Measurements from ENCODE around the gene VASN. TPM values are rescaled to one million over a fixed set of nuclear protein-coding genes. Genes with fewer than 3 reads are reported as not detected.

The VASN gene
- total RNA-seq, 1 donor from 2014 or later = 13.0 TPM

DNA sequence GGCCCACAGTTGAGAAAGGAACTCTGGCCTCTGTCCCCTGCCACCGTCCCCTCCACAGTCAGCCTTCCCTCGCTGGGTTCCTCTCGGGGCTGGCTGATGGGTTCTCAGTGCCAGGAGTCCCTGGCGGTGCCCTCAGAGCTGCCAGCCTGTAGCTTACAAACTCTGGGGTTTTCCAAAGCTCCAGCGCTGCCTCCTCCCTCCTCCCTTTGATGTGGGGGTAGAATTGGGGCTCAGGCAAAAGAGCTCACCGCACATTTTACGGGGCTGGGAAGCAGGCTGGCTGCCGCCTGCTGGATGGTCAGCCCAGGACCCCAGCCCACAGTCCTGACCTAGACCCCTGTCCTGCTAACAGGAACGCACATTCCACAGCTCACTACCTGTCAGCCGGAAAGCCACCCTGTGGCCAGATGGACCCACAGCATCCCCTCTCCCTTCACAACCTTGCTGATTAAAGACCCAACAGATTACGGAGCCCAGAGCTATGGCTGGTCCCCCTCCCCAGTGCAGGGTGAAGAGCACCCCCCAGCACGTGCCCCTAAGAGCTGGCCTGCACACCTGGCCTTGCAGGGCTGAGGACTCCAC lies 6.0 kb downstream of the VASN start:
- H3K9me3 ChIP-seq (ENCODE audit: control insufficient read depth in 3 of 3, low read length in 3 of 3) = no peaks in the 10 kb centered on the region
- peaks cover 0 to 9% (median 0%) of the 10 kb centered on the region in 3 donors for H3K36me3 ChIP-seq (ENCODE audit: control insufficient read depth in 3 of 3, insufficient read depth in 3 of 3, low read length in 3 of 3)
- peak overlapping the region; percentile 8 to 62 (median 20) for H3K9ac ChIP-seq (ENCODE audit: low read depth in 1 of 3, low read length in 3 of 3)
- H3K27me3 ChIP-seq (ENCODE audit: control insufficient read depth in 3 of 3, insufficient read depth in 3 of 3, low read length in 3 of 3) = no peaks in the 10 kb centered on the region
- H3K27ac ChIP-seq (ENCODE audit: low read depth, low read length) = peak overlapping the region; percentile 36
- no peak overlapping the region for H3K4me3 ChIP-seq (ENCODE audit: low read length in 3 of 3)
- peaks cover 49 to 69% (median 62%) of the 10 kb centered on the region in 3 donors for H3K4me1 ChIP-seq (ENCODE audit: control insufficient read depth in 3 of 3, insufficient read depth in 3 of 3, low read length in 3 of 3)

DNA sequence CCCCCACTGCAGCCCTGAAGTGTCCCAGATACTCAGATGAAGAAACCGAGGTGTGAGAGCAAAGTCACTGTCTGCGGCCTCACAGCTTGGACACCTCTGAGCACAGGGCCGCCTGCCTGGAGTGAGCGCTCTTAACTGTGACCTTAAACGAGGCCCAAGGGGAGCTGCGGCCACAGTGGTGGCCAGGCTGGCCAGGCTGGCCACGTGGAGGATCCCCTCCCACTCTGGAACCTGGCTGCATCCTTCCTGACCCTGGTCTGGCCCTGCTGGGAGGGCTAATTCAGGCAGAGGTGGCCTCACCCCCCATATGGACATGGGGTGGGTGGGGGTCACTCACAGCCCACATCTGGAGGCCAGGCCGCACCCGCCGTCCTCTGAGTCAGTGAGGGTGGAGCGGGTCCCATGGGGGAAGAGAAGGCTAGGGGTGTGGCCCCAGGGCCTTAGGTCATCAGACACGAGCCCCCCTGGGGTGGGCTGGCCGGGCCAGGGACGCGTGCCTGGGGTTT lies 6.6 kb downstream of the VASN start:
- H3K4me1 ChIP-seq (ENCODE audit: control insufficient read depth in 3 of 3, insufficient read depth in 3 of 3, low read length in 3 of 3) = peaks cover 49 to 71% (median 62%) of the 10 kb centered on the region in 3 donors
- peak overlapping the region in 2 of 3 donors; percentile 8 to 62 for H3K9ac ChIP-seq (ENCODE audit: low read depth in 1 of 3, low read length in 3 of 3)
- H3K9me3 ChIP-seq (ENCODE audit: control insufficient read depth in 3 of 3, low read length in 3 of 3) = no peaks in the 10 kb centered on the region
- peak overlapping the region; percentile 36 for H3K27ac ChIP-seq (ENCODE audit: low read depth, low read length)
- no peaks in the 10 kb centered on the region for H3K27me3 ChIP-seq (ENCODE audit: control insufficient read depth in 3 of 3, insufficient read depth in 3 of 3, low read length in 3 of 3)
- no peak overlapping the region for H3K4me3 ChIP-seq (ENCODE audit: low read length in 3 of 3)
- H3K36me3 ChIP-seq (ENCODE audit: control insufficient read depth in 3 of 3, insufficient read depth in 3 of 3, low read length in 3 of 3) = peaks cover 0 to 9% (median 0%) of the 10 kb centered on the region in 3 donors

DNA sequence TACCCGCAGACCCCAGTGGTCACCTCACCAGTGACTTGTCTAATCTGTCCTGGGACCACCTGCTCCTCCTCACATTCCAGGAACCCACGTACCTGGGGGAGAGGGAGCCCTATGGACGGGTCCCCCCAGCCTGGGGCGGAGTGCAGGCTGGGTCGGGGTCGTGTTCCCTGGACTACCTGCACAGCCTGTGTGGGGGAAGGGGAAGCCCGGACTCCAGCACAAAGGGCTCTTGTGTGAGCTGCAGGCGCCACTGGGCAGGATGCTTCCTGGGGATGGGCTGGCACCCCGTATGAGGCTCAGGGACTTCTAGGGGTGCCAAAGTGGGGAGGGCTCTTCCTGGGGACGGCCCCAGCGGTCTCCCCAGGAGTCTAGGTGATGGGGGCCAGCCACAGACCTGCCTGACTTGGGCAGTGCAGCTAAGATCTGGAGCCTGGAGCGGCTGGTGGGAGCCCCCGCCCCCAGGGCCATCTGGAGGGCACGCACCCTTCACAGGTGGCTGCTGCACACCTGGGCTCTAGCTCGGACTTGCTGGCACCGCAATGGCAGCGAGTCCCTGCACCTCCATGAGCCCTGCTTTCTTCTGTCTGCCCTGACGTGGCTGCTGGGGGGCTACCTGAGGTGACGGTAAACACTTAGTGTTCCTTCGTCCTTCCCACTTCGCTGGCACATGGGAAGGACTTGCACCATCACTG lies 7.5 kb downstream of the VASN start:
- Histone ChIP-seq H3K4me1 (ENCODE audit: control insufficient read depth in 3 of 3, insufficient read depth in 3 of 3, low read length in 3 of 3) (peaks cover 49 to 68% (median 60%) of the 10 kb centered on the region in 3 donors), H3K9ac (ENCODE audit: low read depth in 1 of 3, low read length in 3 of 3) (no peak overlapping the region), H3K27ac (ENCODE audit: low read depth, low read length) (peak overlapping the region; percentile 36), H3K27me3 (ENCODE audit: control insufficient read depth in 3 of 3, insufficient read depth in 3 of 3, low read length in 3 of 3) (no peaks in the 10 kb centered on the region), H3K36me3 (ENCODE audit: control insufficient read depth in 3 of 3, insufficient read depth in 3 of 3, low read length in 3 of 3) (peaks cover 0 to 12% (median 0%) of the 10 kb centered on the region in 3 donors), H3K9me3 (ENCODE audit: control insufficient read depth in 3 of 3, low read length in 3 of 3) (no peaks in the 10 kb centered on the region), H3K4me3 (ENCODE audit: low read length in 3 of 3) (no peak overlapping the region)

DNA sequence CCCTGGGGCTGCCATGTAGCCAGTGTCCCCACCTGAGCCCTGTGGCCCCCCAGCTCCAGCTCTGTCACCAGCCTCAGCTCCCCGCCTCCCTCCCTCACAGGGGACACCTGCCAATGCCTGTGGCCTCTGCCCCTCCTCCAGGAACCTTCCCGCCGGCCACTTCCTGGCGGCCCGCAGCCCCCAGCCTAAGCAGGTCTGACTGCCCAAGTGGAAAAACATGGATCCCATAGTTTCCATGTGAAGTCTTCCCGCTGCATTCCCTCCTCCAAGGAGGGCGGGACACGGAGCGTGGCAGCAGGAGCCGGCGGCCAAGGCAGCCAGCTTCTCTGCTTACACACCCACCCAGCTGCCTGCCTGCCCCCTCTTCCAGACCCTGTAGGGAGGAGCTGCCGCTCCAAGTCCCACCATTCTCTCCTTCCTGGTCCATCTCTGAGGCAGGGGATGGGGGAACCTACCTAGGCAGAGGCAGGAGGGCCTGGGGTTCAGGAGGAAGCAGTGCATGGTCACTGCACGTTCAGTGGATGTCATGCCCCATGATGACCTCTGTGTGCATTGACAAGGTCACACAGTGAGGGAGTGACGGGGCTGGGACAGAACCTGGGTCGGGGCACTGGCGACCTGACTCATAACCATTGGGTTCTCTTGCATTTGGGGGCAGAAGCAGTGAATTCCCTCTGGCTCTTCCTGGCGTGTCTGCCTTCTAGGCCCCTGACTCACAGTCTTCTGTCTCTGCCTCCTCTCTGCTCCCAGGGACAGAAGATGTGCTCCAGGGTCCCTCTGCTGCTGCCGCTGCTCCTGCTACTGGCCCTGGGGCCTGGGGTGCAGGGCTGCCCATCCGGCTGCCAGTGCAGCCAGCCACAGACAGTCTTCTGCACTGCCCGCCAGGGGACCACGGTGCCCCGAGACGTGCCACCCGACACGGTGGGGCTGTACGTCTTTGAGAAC lies 8.7 kb downstream of the VASN start:
- no peak overlapping the region for H3K9ac ChIP-seq (ENCODE audit: low read depth in 1 of 3, low read length in 3 of 3)
- no peaks in the 10 kb centered on the region for H3K9me3 ChIP-seq (ENCODE audit: control insufficient read depth in 3 of 3, low read length in 3 of 3)
- H3K27ac ChIP-seq (ENCODE audit: low read depth, low read length) = no peak overlapping the region
- H3K4me3 ChIP-seq (ENCODE audit: low read length in 3 of 3) = no peak overlapping the region
- H3K4me1 ChIP-seq (ENCODE audit: control insufficient read depth in 3 of 3, insufficient read depth in 3 of 3, low read length in 3 of 3) = peaks cover 40 to 61% (median 55%) of the 10 kb centered on the region in 3 donors
- peaks cover 0 to 12% (median under 1%) of the 10 kb centered on the region in 3 donors for H3K36me3 ChIP-seq (ENCODE audit: control insufficient read depth in 3 of 3, insufficient read depth in 3 of 3, low read length in 3 of 3)
- H3K27me3 ChIP-seq (ENCODE audit: control insufficient read depth in 3 of 3, insufficient read depth in 3 of 3, low read length in 3 of 3) = no peaks in the 10 kb centered on the region

DNA sequence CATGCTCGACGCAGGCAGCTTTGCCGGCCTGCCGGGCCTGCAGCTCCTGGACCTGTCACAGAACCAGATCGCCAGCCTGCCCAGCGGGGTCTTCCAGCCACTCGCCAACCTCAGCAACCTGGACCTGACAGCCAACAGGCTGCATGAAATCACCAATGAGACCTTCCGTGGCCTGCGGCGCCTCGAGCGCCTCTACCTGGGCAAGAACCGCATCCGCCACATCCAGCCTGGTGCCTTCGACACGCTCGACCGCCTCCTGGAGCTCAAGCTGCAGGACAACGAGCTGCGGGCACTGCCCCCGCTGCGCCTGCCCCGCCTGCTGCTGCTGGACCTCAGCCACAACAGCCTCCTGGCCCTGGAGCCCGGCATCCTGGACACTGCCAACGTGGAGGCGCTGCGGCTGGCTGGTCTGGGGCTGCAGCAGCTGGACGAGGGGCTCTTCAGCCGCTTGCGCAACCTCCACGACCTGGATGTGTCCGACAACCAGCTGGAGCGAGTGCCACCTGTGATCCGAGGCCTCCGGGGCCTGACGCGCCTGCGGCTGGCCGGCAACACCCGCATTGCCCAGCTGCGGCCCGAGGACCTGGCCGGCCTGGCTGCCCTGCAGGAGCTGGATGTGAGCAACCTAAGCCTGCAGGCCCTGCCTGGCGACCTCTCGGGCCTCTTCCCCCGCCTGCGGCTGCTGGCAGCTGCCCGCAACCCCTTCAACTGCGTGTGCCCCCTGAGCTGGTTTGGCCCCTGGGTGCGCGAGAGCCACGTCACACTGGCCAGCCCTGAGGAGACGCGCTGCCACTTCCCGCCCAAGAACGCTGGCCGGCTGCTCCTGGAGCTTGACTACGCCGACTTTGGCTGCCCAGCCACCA lies 9.7 kb downstream of the VASN start:
- Histone ChIP-seq H3K9me3 (ENCODE audit: control insufficient read depth in 3 of 3, low read length in 3 of 3) (no peaks in the 10 kb centered on the region), H3K36me3 (ENCODE audit: control insufficient read depth in 3 of 3, insufficient read depth in 3 of 3, low read length in 3 of 3) (peaks cover 0 to 15% (median 3%) of the 10 kb centered on the region in 3 donors), H3K27ac (ENCODE audit: low read depth, low read length) (peak overlapping the region; percentile 44), H3K4me1 (ENCODE audit: control insufficient read depth in 3 of 3, insufficient read depth in 3 of 3, low read length in 3 of 3) (peaks cover 38 to 53% (median 52%) of the 10 kb centered on the region in 3 donors), H3K27me3 (ENCODE audit: control insufficient read depth in 3 of 3, insufficient read depth in 3 of 3, low read length in 3 of 3) (no peaks in the 10 kb centered on the region), H3K4me3 (ENCODE audit: low read length in 3 of 3) (peak overlapping the region in 2 of 3 donors; percentile 36 to 49), H3K9ac (ENCODE audit: low read depth in 1 of 3, low read length in 3 of 3) (peak overlapping the region in 2 of 3 donors; percentile 45 to 66)

DNA sequence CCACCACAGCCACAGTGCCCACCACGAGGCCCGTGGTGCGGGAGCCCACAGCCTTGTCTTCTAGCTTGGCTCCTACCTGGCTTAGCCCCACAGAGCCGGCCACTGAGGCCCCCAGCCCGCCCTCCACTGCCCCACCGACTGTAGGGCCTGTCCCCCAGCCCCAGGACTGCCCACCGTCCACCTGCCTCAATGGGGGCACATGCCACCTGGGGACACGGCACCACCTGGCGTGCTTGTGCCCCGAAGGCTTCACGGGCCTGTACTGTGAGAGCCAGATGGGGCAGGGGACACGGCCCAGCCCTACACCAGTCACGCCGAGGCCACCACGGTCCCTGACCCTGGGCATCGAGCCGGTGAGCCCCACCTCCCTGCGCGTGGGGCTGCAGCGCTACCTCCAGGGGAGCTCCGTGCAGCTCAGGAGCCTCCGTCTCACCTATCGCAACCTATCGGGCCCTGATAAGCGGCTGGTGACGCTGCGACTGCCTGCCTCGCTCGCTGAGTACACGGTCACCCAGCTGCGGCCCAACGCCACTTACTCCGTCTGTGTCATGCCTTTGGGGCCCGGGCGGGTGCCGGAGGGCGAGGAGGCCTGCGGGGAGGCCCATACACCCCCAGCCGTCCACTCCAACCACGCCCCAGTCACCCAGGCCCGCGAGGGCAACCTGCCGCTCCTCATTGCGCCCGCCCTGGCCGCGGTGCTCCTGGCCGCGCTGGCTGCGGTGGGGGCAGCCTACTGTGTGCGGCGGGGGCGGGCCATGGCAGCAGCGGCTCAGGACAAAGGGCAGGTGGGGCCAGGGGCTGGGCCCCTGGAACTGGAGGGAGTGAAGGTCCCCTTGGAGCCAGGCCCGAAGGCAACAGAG lies 10.5 kb downstream of the VASN start:
- Histone ChIP-seq H3K9ac (ENCODE audit: low read depth in 1 of 3, low read length in 3 of 3) (peak overlapping the region in 2 of 3 donors; percentile 45 to 66), H3K36me3 (ENCODE audit: control insufficient read depth in 3 of 3, insufficient read depth in 3 of 3, low read length in 3 of 3) (peaks cover 0 to 15% (median 3%) of the 10 kb centered on the region in 3 donors), H3K4me3 (ENCODE audit: low read length in 3 of 3) (peak overlapping the region in 2 of 3 donors; percentile 36 to 49), H3K4me1 (ENCODE audit: control insufficient read depth in 3 of 3, insufficient read depth in 3 of 3, low read length in 3 of 3) (peaks cover 37 to 54% (median 49%) of the 10 kb centered on the region in 3 donors), H3K27me3 (ENCODE audit: control insufficient read depth in 3 of 3, insufficient read depth in 3 of 3, low read length in 3 of 3) (no peaks in the 10 kb centered on the region), H3K27ac (ENCODE audit: low read depth, low read length) (peak overlapping the region; percentile 44), H3K9me3 (ENCODE audit: control insufficient read depth in 3 of 3, low read length in 3 of 3) (no peaks in the 10 kb centered on the region)

DNA sequence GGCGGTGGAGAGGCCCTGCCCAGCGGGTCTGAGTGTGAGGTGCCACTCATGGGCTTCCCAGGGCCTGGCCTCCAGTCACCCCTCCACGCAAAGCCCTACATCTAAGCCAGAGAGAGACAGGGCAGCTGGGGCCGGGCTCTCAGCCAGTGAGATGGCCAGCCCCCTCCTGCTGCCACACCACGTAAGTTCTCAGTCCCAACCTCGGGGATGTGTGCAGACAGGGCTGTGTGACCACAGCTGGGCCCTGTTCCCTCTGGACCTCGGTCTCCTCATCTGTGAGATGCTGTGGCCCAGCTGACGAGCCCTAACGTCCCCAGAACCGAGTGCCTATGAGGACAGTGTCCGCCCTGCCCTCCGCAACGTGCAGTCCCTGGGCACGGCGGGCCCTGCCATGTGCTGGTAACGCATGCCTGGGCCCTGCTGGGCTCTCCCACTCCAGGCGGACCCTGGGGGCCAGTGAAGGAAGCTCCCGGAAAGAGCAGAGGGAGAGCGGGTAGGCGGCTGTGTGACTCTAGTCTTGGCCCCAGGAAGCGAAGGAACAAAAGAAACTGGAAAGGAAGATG lies 11.2 kb downstream of the VASN start:
- H3K4me3 ChIP-seq (ENCODE audit: low read length in 3 of 3) = no peak overlapping the region
- H3K9ac ChIP-seq (ENCODE audit: low read depth in 1 of 3, low read length in 3 of 3) = peak overlapping the region in 1 of 3 donors; percentile 40
- H3K27me3 ChIP-seq (ENCODE audit: control insufficient read depth in 3 of 3, insufficient read depth in 3 of 3, low read length in 3 of 3) = no peaks in the 10 kb centered on the region
- H3K36me3 ChIP-seq (ENCODE audit: control insufficient read depth in 3 of 3, insufficient read depth in 3 of 3, low read length in 3 of 3) = peaks cover 2 to 16% (median 7%) of the 10 kb centered on the region in 3 donors
- H3K27ac ChIP-seq (ENCODE audit: low read depth, low read length) = no peak overlapping the region
- peaks cover 32 to 49% (median 44%) of the 10 kb centered on the region in 3 donors for H3K4me1 ChIP-seq (ENCODE audit: control insufficient read depth in 3 of 3, insufficient read depth in 3 of 3, low read length in 3 of 3)
- H3K9me3 ChIP-seq (ENCODE audit: control insufficient read depth in 3 of 3, low read length in 3 of 3) = no peaks in the 10 kb centered on the region

DNA sequence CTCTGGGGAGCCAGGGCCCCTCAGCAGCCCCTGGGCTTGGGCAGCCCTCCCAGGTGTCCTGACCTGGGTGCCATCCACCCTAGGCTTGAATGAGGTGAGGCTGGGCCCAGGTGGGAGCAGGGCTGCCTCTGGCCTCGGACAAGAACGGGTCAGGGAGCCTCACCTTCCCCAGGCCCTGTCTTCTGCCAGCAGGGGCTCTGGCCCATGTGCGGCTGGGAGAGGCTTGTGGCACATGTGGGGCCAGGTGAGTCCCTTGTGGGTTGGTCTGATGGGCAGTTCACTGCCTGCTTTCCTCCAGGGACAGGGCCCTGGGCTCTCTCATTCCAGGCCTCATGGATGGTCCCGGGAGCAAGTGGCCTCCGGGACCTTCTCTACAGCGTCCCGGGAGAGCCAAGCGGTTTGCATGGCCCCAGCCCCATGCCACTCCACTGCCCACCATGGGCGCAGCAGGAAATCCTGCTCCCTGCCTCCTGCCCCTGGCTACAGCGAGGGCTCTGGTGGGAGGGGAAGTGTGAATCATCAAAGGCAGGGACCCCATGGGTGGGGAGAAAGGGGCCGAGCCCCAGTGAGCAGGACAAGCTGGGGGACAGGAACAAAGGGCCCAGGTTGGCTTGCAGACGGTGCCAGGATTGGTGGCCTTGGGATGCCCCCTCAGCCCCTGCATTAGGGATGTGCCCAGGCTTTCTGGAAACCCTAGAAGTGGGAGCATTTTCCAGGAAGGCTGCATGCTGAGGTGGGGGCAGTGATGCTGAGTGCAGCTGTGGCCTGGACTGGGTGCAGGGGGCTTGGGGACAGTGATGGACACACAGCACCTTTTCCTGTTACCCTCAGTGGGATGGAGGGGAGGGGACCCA lies 12.2 kb downstream of the VASN start:
- Histone ChIP-seq H3K4me1 (ENCODE audit: control insufficient read depth in 3 of 3, insufficient read depth in 3 of 3, low read length in 3 of 3) (peaks cover 28 to 46% (median 37%) of the 10 kb centered on the region in 3 donors), H3K27me3 (ENCODE audit: control insufficient read depth in 3 of 3, insufficient read depth in 3 of 3, low read length in 3 of 3) (no peaks in the 10 kb centered on the region), H3K9me3 (ENCODE audit: control insufficient read depth in 3 of 3, low read length in 3 of 3) (no peaks in the 10 kb centered on the region), H3K4me3 (ENCODE audit: low read length in 3 of 3) (no peak overlapping the region), H3K27ac (ENCODE audit: low read depth, low read length) (no peak overlapping the region), H3K36me3 (ENCODE audit: control insufficient read depth in 3 of 3, insufficient read depth in 3 of 3, low read length in 3 of 3) (peaks cover 2 to 17% (median 7%) of the 10 kb centered on the region in 3 donors), H3K9ac (ENCODE audit: low read depth in 1 of 3, low read length in 3 of 3) (peak overlapping the region in 1 of 3 donors; percentile 40)

All from skeletal muscle tissue (tissue), 4 donors.